GM19023 (cell line): ENCODE results near the gene GABRG3.

ENCODE experiments used
- ATAC-seq: cut with Tn5 transposase; IDR thresholded peaks from one replicate; pipeline ENCODE4 v1.9.1; 2021; ENCODE audit warnings: mild to moderate bottlenecking, moderate library complexity; ENCODE audit not compliant: unreplicated experiment

The GABRG3 gene

DNA sequence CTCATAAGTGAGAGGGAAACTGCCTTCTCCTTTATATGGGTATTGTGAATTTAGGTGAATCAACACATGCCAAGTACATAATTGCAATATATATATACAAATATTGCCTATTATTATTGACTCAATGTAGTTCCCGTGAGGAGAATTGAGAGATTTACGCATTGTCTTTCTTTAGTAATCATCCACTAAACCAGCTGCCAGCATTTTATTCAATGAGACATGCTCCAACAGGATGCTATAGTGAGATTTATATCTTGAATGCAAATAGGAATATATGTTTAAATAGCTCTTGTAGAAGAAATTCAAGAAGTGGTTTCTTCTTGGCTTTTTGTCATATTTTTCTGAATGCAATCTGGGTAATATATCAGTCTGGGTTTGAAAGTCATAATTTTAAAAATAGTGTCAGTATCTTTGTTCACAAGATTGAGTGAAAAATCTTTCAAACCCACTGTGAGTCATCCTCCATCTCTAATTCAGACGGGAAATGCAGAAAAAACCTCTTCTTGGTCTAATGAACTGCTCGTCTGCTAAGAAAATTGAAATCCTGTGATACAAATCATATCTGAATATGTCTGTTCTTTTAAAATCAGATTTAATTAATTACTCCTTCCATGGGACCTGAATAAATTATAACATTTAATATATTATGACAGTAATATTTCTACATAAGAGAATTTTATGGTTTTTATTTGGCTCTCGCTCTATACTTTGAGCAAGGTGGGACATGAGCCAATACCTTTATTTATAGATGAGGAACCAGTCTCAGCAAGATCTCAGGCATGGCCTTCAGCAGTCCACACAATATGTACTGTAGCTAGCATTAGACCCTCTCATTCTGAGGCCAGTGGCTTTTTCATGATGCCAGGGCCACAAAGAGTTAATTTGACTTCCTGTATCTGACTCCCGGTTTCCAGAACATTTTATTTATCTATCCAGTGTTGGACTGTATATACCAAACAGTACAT lies 516.0 kb downstream of the GABRG3 start:
- no peak for ATAC-seq

- no peak for ATAC-seq
Measured at GRCh38 chr15:27487846-27488245, 516.9 kb downstream of the GABRG3 start.

- no peak for ATAC-seq
Measured at GRCh38 chr15:27490867-27491595, 520.0 kb downstream of the GABRG3 start.

GRCh38 chr15:27491666-27492621 lies 521.0 kb downstream of the GABRG3 start:
- ATAC-seq, result no peak

DNA sequence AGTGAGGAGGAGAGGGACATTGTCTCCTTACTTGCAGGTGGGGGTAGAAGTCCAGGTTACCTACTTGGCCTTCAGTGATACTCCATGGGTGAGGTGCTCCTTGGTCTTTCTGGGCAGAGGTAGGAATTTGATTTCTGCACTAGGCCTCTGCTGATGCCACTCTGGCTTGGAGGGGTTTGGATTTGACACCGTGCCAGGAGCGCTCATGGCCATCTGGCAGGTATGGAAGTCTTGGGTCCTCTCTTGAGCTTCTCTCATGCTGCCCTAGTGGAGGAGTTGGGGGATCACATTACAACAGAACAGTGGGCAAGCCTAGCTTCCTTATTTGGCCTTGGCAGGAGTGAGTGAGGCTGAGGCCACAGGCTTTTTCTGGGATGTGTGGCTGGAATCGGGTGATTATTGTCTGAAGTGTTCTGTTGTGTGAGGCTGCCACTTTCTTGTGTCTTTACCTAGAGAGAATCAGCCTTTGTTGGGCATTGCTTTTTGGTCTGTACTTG lies 525.0 kb downstream of the GABRG3 start:
- ATAC-seq, result no peak

GRCh38 chr15:27498700-27499099 lies 527.7 kb downstream of the GABRG3 start:
- no peak for ATAC-seq

DNA sequence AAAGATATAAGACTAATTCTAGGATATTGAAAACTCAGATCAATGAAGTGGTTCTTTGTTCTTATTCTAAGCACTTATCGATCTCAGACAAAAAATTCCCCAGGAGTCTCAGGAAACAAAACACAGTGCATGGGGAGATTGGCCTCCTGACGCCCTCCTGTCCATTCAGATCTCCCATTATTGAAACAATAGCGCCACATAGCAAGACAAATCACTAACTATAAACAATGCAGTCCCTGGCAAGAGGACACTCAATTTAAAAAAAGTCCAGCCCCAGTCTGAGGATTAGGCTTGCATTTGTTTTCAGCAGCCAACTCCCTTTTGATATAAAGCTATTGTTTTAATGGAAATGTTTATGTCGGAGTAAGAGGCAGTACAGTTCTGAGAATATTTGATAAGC lies 528.2 kb downstream of the GABRG3 start:
- ATAC-seq, result no peak

DNA sequence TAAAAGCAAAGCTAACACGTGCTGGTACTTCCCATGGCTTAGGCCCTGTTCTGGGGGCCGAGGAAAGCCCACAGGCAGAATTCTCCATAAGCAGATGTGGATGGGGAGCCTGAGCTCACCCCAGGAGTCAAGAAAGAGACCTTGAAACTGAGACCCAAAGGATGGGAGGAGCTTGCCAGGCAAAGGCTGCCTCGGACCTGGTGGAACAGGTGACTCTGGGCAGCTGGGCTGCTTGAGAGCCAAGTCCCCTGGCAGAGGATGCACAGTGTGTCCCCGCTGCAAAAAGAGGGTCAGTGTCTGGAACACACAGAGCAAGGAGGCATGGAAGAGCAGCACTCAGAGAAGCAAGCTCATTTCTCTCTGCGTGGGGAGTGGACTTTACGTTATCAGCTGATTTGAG lies 528.7 kb downstream of the GABRG3 start:
- ATAC-seq, result no peak

DNA sequence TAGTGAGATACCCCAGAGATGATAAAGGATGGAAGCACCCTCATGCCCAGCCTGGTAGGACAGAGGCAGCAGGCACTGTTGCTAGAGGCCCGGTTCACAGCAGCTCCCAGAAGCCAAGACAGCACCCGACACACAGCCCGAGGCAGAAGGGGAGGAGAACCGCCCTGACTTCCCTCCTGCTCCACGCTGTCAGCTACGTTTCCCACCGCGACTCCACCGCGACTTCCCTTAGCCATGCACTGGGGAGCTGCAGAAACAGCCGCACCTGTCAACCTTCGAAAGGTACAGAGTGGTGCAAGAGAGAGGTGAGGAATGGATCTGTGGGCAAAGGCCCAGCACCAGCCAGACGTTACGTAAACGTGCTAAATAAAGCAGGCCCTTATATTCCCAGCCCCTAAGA lies 529.2 kb downstream of the GABRG3 start:
- ATAC-seq, result no peak

- no peak for ATAC-seq
Measured at GRCh38 chr15:27506752-27507151, 535.8 kb downstream of the GABRG3 start.

- ATAC-seq, result no peak
Measured at GRCh38 chr15:27509014-27509413, 538.0 kb downstream of the GABRG3 start.

DNA sequence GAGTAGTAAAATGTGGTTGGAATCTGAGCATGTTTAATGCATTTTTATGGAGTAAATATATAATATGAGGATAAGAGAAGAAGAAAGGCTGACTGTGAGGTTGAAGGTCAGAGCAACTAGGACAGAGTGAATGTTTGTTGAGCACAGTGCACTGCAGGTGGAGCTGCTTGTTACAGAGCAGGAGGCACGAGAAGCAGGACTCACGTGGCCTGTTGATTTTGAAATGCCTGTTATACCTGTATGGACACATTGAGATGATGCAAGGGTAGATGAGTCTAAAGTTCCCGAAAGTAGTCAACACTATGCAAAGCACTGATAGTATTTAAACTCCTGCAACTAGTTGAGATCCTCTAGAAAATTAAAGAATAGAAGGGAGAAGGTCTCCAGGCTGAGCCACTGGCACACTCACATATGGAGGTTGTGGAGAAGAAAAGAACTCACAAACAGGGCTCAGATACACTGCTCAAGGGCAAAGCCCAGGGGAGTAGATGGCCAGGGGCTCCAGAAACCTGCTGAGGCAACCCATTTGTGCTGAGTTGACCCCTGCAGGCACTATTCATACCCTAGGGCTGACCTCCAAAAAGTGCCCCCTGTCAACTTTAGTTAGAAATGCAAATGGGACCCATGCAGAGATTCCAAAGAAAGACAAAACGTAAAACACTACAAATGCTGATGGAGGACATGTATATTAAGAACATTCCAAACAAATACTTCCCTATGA lies 541.5 kb downstream of the GABRG3 start:
- no peak for ATAC-seq

- ATAC-seq, result no peak
Measured at GRCh38 chr15:27514526-27514925, 543.5 kb downstream of the GABRG3 start.

DNA sequence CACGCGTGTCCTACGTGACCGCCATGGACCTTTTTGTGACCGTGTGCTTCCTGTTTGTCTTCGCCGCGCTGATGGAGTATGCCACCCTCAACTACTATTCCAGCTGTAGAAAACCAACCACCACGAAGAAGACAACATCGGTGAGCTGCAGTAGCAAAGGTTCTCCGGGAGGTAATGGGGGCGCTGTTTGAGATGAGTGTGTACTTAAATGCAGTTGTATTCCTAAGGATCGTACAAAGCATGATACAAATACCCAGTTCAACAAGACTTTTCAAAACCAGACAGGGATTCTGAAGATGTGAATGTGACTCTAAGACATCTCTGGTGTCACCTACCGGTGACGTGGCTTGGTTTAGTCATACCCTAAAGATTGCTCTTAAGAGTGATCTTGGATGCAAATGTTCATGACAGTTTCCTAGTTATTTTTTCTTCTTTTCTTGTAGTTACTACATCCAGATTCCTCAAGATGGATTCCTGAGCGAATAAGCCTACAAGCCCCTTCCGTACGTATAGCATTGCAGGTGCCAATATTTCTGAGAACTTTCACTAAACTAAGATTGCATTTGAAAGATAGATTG lies 556.6 kb downstream of the GABRG3 start:
- ATAC-seq, result no peak

DNA sequence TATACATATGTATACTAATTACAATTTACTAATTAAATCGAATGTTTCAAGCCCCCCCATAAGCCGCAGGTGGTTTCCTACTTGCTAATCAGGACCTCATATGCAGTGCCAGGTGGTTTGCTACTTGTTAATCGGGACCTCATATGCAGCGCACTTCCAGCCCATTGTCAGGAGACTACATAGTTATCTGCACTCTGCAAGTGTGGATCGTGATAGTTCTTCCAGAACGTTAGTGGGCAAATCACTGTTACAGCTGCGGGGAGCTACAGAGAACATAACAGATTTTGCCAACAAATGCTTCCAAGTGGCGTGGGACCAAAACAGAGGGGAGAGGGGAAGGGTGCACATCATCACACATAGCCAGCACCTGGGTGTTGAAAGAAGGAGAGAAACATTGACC lies 558.4 kb downstream of the GABRG3 start:
- no peak for ATAC-seq

DNA sequence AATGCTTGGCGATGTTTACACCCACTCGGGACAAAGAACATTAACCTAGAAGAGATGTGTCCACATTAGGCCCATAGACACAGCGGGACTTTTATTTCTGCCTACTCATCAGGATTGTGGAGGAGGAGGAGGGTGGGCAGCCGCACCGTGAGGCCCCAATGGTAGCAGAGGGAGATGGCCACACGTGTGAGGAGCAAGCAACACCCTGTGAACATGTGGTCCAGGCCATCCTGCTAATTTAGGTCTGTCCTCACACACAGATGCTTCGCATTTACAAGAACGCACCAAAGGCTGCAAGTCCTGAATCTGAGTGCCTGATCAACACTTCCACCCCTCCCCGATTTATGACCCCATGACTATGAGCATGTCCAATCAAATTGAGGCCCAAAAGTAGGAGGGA lies 560.0 kb downstream of the GABRG3 start:
- ATAC-seq, result no peak

GRCh38 chr15:27532358-27532757 lies 561.4 kb downstream of the GABRG3 start:
- no peak for ATAC-seq

GRCh38 chr15:27535445-27536129 lies 564.6 kb downstream of the GABRG3 start:
- ATAC-seq, result no peak

DNA sequence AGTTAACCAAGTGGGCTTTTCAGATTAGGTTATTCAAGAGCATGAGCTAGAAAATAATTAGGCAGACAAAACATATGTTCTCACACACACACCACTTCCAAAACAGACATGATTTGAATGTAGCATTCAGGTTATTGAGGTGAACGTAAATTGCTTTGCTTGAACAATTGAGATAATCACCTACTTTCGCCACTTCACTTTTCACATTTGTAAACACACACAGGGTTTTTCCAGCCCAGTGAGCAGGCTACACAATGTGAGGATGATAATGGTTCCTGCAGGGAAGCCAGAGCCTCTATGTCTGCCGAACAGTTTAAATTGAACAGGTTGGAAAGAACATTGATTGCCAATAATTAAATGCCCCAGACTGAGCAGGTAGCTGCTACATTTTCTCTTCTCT lies 567.3 kb downstream of the GABRG3 start:
- ATAC-seq, result no peak
